BJ (cell line): ENCODE data around the gene ZNF275. TPM values are rescaled to one million over a fixed set of nuclear protein-coding genes. Genes with fewer than 3 reads are reported as not detected.
"Not testable (repeated sequence)": the region's sequence is repeated elsewhere in the genome, so short reads cannot be mapped to it uniquely, and the experiment has no call there.

Source experiments
- CTCF ChIA-PET: fragments of 350-600 bp; formaldehyde crosslinking; extraction: SDS; loops from one replicate; lab custom pipeline; 2021; ENCODE audit warnings: antibody characterized with exemption, inconsistent platforms; lab: Yijun Ruan, JAX
- POLR2A ChIA-PET: fragments of 300-600 bp; sonication (Branson Sonifier 250); formaldehyde crosslinking; extraction: SDS; loops from one replicate; lab custom pipeline; 2021; ENCODE audit warnings: antibody characterized with exemption; lab: Charles Lee
- DNase-seq: peaks from one replicate; pipeline ENCODE4 v3.0.0-alpha.2; 2011; ENCODE audit warnings: low read depth
- H3K27me3 ChIP-seq: 2 replicates; pipeline ENCODE4 v1.6.0; 2011; ENCODE audit warnings: low read length; ENCODE audit not compliant: control insufficient read depth, insufficient read depth
- H3K36me3 ChIP-seq: 2 replicates; pipeline ENCODE4 v1.5.1; 2011; ENCODE audit warnings: low read length; ENCODE audit not compliant: control insufficient read depth, insufficient read depth
- H3K4me3 ChIP-seq: 2 replicates; pipeline ENCODE4 v1.5.1; 2011; ENCODE audit warnings: low read depth, mild to moderate bottlenecking, control low read depth, low read length
- polyA plus RNA-seq: library from polyadenylated mRNA; depleted of rRNA; stranded (reverse); fragments of >200 nt; gene quantifications from 2 replicates; pipeline ENCODE4 v1.2.3, GENCODE V29; 2011
- TF ChIP-seq, protein P1 (sequence below): IDR thresholded peaks from 2 replicates; pipeline ENCODE4 v1.5.1; 2011; ENCODE audit warnings: low read depth, mild to moderate bottlenecking, control low read depth, inconsistent platforms, low read length, moderate library complexity; ENCODE audit not compliant: insufficient read depth

Gene ZNF275
- polyA plus RNA-seq, 1 experiment: 12.0 TPM

DNA sequence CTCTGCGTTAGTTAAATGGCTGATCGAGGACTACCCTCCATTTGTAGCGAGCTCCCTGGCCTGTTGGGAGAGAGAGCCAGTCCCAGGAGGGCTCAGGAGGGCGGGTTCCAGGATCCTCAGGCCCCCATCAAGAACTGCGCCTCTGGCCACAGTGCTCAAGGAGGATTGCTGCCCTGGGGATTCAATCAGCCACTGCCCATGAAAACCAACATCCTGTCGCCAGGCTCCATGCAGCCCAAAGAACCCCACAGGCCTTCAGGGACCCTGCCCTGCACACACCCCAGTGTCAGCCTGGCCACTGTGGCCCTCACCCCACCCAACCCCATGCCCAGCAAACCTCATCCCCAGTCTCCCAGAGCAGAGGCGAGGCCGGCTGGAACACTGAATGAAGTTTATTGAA lies 16.6 kb upstream of the ZNF275 start:
- POLR2A ChIA-PET: no interaction called here
- TF ChIP-seq, protein P1, sequence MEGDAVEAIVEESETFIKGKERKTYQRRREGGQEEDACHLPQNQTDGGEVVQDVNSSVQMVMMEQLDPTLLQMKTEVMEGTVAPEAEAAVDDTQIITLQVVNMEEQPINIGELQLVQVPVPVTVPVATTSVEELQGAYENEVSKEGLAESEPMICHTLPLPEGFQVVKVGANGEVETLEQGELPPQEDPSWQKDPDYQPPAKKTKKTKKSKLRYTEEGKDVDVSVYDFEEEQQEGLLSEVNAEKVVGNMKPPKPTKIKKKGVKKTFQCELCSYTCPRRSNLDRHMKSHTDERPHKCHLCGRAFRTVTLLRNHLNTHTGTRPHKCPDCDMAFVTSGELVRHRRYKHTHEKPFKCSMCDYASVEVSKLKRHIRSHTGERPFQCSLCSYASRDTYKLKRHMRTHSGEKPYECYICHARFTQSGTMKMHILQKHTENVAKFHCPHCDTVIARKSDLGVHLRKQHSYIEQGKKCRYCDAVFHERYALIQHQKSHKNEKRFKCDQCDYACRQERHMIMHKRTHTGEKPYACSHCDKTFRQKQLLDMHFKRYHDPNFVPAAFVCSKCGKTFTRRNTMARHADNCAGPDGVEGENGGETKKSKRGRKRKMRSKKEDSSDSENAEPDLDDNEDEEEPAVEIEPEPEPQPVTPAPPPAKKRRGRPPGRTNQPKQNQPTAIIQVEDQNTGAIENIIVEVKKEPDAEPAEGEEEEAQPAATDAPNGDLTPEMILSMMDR: no peak
- H3K4me3 ChIP-seq: no peak overlapping the region
- CTCF ChIA-PET: no interaction called here
- no peak for DNase-seq
- peaks cover 5% of the 10 kb centered on the region for H3K27me3 ChIP-seq
- H3K36me3 ChIP-seq: no peaks in the 10 kb centered on the region

DNA sequence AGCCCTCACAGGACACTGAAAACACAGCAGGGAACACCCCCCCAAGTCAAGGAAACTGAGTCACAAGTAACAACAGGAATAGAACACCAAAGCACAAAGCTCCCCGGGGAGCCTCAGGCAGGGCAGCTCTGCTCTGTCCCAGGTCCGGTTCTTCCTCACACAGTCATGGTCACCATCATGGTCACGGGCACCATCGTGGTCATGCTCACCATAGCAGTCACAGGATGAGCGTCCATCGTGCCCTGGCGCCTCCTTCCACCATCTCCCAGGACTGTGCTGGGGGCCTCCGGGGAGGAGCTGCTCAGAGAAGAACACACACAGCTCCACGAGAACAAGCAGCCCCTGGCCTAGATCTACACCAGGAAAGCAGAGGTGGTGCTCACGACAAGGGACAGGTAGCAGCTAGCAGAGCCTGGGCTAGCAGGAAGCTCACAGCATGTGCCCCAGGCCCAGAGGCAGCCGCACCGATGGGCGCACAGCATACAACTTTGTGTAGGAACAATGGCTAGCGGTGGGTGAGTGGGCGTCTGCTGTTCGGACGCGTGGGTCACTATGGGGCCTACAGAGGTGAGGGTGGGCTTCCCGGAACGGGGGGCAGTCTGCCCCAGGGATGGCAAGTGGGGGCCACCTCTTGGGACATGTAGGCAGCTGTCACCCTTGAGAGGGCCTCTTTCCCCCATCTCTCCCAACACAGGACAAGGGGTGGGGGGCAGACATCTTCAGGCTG lies 15.8 kb upstream of the ZNF275 start:
- CTCF ChIA-PET: no interaction called here
- no peaks in the 10 kb centered on the region for H3K36me3 ChIP-seq
- DNase-seq: no peak

DNA sequence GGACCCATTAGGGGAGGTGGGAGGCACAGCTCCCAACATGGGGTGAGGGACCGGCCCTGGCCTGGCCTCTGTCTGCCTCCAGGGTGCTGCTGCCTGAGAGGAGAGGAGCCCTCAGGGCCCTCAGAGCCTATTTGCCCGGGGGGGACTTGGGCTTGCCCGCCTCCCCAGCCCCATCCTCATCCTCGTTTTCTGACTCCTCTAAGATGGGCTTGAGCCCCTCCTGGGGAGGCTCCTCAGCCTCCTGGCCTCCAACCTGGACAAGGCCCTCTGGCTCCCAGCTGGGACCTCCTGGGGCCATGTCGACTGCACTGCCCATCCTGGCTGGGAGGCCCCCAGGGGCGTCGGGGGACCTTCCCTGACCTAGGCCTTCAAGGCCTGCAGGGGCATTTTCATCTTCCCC lies 15.1 kb upstream of the ZNF275 start:
- Histone ChIP-seq H3K27me3 (peaks cover 5% of the 10 kb centered on the region), H3K36me3 (no peaks in the 10 kb centered on the region), H3K4me3 (no peak overlapping the region)
- CTCF ChIA-PET: no interaction called here
- no peak for DNase-seq
- TF ChIP-seq, protein P1: no peak
- POLR2A ChIA-PET: no interaction called here

More for the DNA sequence above, 15.8 kb upstream of the ZNF275 start:
- no peak overlapping the region for H3K4me3 ChIP-seq
- TF ChIP-seq, protein P1: no peak
- POLR2A ChIA-PET: no interaction called here
- peaks cover 5% of the 10 kb centered on the region for H3K27me3 ChIP-seq

DNA sequence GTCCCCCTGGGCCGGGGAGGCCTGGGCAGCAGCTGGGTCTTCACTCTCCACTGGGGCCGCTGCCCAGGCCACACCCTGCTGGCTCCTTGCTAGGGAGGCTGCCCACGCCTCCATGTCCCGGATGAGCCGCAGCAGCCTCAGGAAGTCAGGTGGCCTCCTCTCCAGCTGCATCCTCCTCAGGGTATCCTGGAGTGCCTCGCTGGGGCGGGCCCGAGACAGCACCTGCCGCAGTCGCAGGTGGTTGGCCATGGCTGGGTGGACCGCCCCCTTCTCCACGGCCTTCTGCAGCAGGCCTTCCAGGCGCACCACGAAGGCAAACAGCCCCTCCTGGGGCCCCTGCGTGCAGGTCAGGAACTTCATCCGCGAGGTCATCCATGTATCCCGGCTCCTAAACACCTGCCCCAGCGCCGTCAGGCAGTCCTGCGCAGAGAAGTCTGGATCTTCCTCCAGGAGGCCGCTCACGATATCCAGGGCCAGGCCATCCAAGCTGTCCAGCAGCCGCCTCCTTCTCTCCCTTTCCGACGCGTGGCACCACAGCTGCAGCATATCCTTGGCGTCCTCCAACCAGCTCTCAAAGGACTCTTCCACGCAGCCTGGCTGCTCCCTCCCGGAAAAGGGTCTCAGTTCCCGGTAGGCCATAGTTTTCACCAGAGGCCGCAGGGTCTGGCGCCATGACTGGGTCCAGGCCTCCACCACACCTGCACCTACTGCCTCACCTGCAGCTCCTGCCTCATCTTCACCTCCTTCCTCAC lies 14.5 kb upstream of the ZNF275 start:
- TF ChIP-seq, protein P1: no peak
- Histone ChIP-seq H3K4me3 (no peak overlapping the region), H3K27me3 (peaks cover 5% of the 10 kb centered on the region), H3K36me3 (no peaks in the 10 kb centered on the region)
- ChIA-PET CTCF (no interaction called here), POLR2A (no interaction called here)
- no peak for DNase-seq

DNA sequence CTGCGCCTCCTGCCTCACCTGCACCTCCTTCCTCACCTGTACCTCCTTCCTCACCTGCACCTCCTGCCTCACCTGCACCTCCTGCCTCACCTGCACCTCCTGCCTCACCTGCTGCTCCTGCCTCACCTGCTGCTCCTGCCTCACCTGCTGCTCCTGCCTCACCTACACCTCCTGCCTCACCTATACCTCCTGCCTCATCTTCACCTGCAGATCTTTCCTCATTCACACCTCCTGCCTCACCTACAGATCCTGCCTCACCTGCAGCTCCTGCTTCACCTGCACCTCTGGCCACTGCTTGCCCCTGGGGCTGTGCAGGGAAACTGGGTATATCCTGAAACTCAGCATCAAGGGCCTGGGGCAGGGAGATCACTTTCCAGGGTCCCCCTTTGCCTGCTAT lies 13.9 kb upstream of the ZNF275 start:
- DNase-seq: not testable (repeated sequence)

More for the DNA sequence above, 13.9 kb upstream of the ZNF275 start:
- H3K27me3 ChIP-seq, CTCF ChIA-PET, POLR2A ChIA-PET, H3K36me3 ChIP-seq, H3K4me3 ChIP-seq: not testable (repeated sequence)
